Central memory CD8-positive, alpha-beta T cell (primary cell): ENCODE measurements around the gene FAM50B.

Experiments
- ATAC-seq: fragments of 150-1000 bp; cut with Tn5 transposase; replicated peaks from 2 replicates; pipeline ENCODE4 v1.10.0; 2022; ENCODE audit warnings: mild to moderate bottlenecking, moderate FRiP score, moderate number of reproducible peaks; ENCODE audit not compliant: poor library complexity, severe bottlenecking; ENCODE audit errors: extremely low read depth
- DNase-seq, 2 donors: peaks; one replicate each; pipeline ENCODE4 v3.0.0; 2021; ENCODE audit warnings: low spot score in 2 of 2
- H3K27ac Mint-ChIP-seq: one replicate; pipeline ENCODE4 v1.8.0; 2022; ENCODE audit warnings: low read depth, mild to moderate bottlenecking, moderate library complexity, mixed read lengths
- H3K27me3 Mint-ChIP-seq: one replicate; pipeline ENCODE4 v1.8.0; 2022; ENCODE audit warnings: mixed read lengths
- H3K36me3 Mint-ChIP-seq: one replicate; pipeline ENCODE4 v1.8.0; 2022; ENCODE audit warnings: mild to moderate bottlenecking, moderate library complexity, mixed read lengths; ENCODE audit not compliant: insufficient read depth
- H3K4me1 Mint-ChIP-seq: one replicate; pipeline ENCODE4 v1.8.0; 2022; ENCODE audit warnings: mixed read lengths
- H3K4me3 Mint-ChIP-seq: one replicate; pipeline ENCODE4 v1.8.0; 2022; ENCODE audit warnings: mild to moderate bottlenecking, moderate library complexity, mixed read lengths
- H3K9me3 Mint-ChIP-seq: one replicate; pipeline ENCODE4 v1.8.0; 2022; ENCODE audit warnings: mixed read lengths

Gene FAM50B

GRCh38 chr6:3809982-3810381 lies 39.2 kb upstream of the FAM50B start:
- no peak for DNase-seq
- Mint-ChIP-seq H3K4me3 (no peak overlapping the region), H3K27ac (no peak overlapping the region), H3K27me3 (peaks cover 19% of the 10 kb centered on the region), H3K4me1 (no peaks in the 10 kb centered on the region), H3K9me3 (no peaks in the 10 kb centered on the region), H3K36me3 (no peaks in the 10 kb centered on the region)
- ATAC-seq, result no peak

GRCh38 chr6:3811191-3811590 lies 38.0 kb upstream of the FAM50B start:
- ATAC-seq (no peak), DNase-seq (no peak)
- Mint-ChIP-seq H3K27ac (no peak overlapping the region), H3K27me3 (peaks cover 19% of the 10 kb centered on the region), H3K4me3 (no peak overlapping the region), H3K36me3 (no peaks in the 10 kb centered on the region), H3K4me1 (no peaks in the 10 kb centered on the region), H3K9me3 (no peaks in the 10 kb centered on the region)

- H3K27ac Mint-ChIP-seq, result no peak overlapping the region
- DNase-seq (no peak), ATAC-seq (no peak)
- no peaks in the 10 kb centered on the region for H3K4me1 Mint-ChIP-seq
- H3K36me3 Mint-ChIP-seq, result no peaks in the 10 kb centered on the region
- H3K4me3 Mint-ChIP-seq, result no peak overlapping the region
- H3K9me3 Mint-ChIP-seq, result no peaks in the 10 kb centered on the region
- peaks cover 19% of the 10 kb centered on the region for H3K27me3 Mint-ChIP-seq
Observed at GRCh38 chr6:3812596-3812995, 36.6 kb upstream of the FAM50B start.

- Mint-ChIP-seq H3K9me3 (no peaks in the 10 kb centered on the region), H3K4me3 (no peak overlapping the region), H3K27ac (no peak overlapping the region), H3K36me3 (no peaks in the 10 kb centered on the region), H3K27me3 (peaks cover 14% of the 10 kb centered on the region), H3K4me1 (no peaks in the 10 kb centered on the region)
- no peak for ATAC-seq
- no peak for DNase-seq
Observed at GRCh38 chr6:3813150-3813780, 35.9 kb upstream of the FAM50B start.

- Mint-ChIP-seq H3K27ac (no peak overlapping the region), H3K27me3 (peaks cover 9% of the 10 kb centered on the region), H3K4me3 (no peak overlapping the region)
Observed at GRCh38 chr6:3813918-3814317, 35.3 kb upstream of the FAM50B start.

GRCh38 chr6:3814539-3814938 lies 34.6 kb upstream of the FAM50B start:
- no peak overlapping the region for H3K4me3 Mint-ChIP-seq
- H3K9me3 Mint-ChIP-seq, result no peaks in the 10 kb centered on the region
- H3K4me1 Mint-ChIP-seq, result no peaks in the 10 kb centered on the region
- peaks cover 9% of the 10 kb centered on the region for H3K27me3 Mint-ChIP-seq
- H3K27ac Mint-ChIP-seq, result no peak overlapping the region
- ATAC-seq, result no peak
- no peak for DNase-seq
- H3K36me3 Mint-ChIP-seq, result no peaks in the 10 kb centered on the region

More at GRCh38 chr6:3813918-3814317, 35.3 kb upstream of the FAM50B start:
- Mint-ChIP-seq H3K36me3 (no peaks in the 10 kb centered on the region), H3K4me1 (no peaks in the 10 kb centered on the region), H3K9me3 (no peaks in the 10 kb centered on the region)
- DNase-seq (no peak), ATAC-seq (no peak)

GRCh38 chr6:3816251-3816650 lies 32.9 kb upstream of the FAM50B start:
- Mint-ChIP-seq H3K4me3 (no peak overlapping the region), H3K4me1 (no peaks in the 10 kb centered on the region), H3K36me3 (no peaks in the 10 kb centered on the region), H3K27me3 (no peaks in the 10 kb centered on the region), H3K9me3 (no peaks in the 10 kb centered on the region), H3K27ac (no peak overlapping the region)
- DNase-seq (no peak), ATAC-seq (no peak)

- peaks cover 1% of the 10 kb centered on the region for H3K36me3 Mint-ChIP-seq
- ATAC-seq (no peak), DNase-seq (no peak)
- H3K27ac Mint-ChIP-seq, result no peak overlapping the region
- no peaks in the 10 kb centered on the region for H3K4me1 Mint-ChIP-seq
- no peaks in the 10 kb centered on the region for H3K9me3 Mint-ChIP-seq
- no peaks in the 10 kb centered on the region for H3K27me3 Mint-ChIP-seq
- H3K4me3 Mint-ChIP-seq, result no peak overlapping the region
Observed at GRCh38 chr6:3819161-3820110, 29.7 kb upstream of the FAM50B start.

GRCh38 chr6:3820563-3820962 lies 28.6 kb upstream of the FAM50B start:
- H3K4me1 Mint-ChIP-seq, result no peaks in the 10 kb centered on the region
- no peaks in the 10 kb centered on the region for H3K9me3 Mint-ChIP-seq
- H3K27ac Mint-ChIP-seq, result no peak overlapping the region
- no peak overlapping the region for H3K4me3 Mint-ChIP-seq
- H3K27me3 Mint-ChIP-seq, result no peaks in the 10 kb centered on the region
- no peak for ATAC-seq
- H3K36me3 Mint-ChIP-seq, result peaks cover 1% of the 10 kb centered on the region
- DNase-seq, result no peak

GRCh38 chr6:3822747-3823445 lies 26.3 kb upstream of the FAM50B start:
- H3K36me3 Mint-ChIP-seq, result peaks cover 1% of the 10 kb centered on the region
- DNase-seq, result no peak
- no peaks in the 10 kb centered on the region for H3K9me3 Mint-ChIP-seq
- no peak overlapping the region for H3K27ac Mint-ChIP-seq
- no peak for ATAC-seq
- H3K4me1 Mint-ChIP-seq, result no peaks in the 10 kb centered on the region
- H3K4me3 Mint-ChIP-seq, result no peak overlapping the region
- H3K27me3 Mint-ChIP-seq, result no peaks in the 10 kb centered on the region

GRCh38 chr6:3823671-3824070 lies 25.5 kb upstream of the FAM50B start:
- Mint-ChIP-seq H3K4me3 (no peak overlapping the region), H3K27me3 (no peaks in the 10 kb centered on the region)

GRCh38 chr6:3825331-3825831 lies 23.8 kb upstream of the FAM50B start:
- H3K9me3 Mint-ChIP-seq, result no peaks in the 10 kb centered on the region
- no peak overlapping the region for H3K4me3 Mint-ChIP-seq
- H3K36me3 Mint-ChIP-seq, result peaks cover 1% of the 10 kb centered on the region
- ATAC-seq (no peak), DNase-seq (no peak)
- peaks cover 13% of the 10 kb centered on the region for H3K27me3 Mint-ChIP-seq
- no peaks in the 10 kb centered on the region for H3K4me1 Mint-ChIP-seq
- H3K27ac Mint-ChIP-seq, result no peak overlapping the region

More at GRCh38 chr6:3823671-3824070, 25.5 kb upstream of the FAM50B start:
- Mint-ChIP-seq H3K36me3 (peaks cover 1% of the 10 kb centered on the region), H3K27ac (no peak overlapping the region), H3K4me1 (no peaks in the 10 kb centered on the region), H3K9me3 (no peaks in the 10 kb centered on the region)
- ATAC-seq, result no peak
- DNase-seq, result no peak
